Activated CD8-positive, alpha-beta T cell treated with anti-CD3 and anti-CD28 coated beads, Interleukin-2, amount 10 ng/mL, durations not matched to agents 7 days and 5 days (primary cell): ENCODE data around the gene SYNE2. TPM values are rescaled to one million over a fixed set of nuclear protein-coding genes. Genes with fewer than 3 reads are reported as not detected.
A peak's percentile ranks its signal among the peaks of the same experiment; 100 is the strongest.
"Not testable (repeated sequence)": the region's sequence is repeated elsewhere in the genome, so short reads cannot be mapped to it uniquely, and the experiment has no call there.

Experiments used
- ATAC-seq: fragments of 150-1000 bp; cut with Tn5 transposase; one replicate; pipeline ENCODE4 v1.10.0; 2021; ENCODE audit warnings: moderate library complexity
- CTCF ChIA-PET: fragments of 350-600 bp; sonication (Branson Sonifier 250); formaldehyde crosslinking; loops from one replicate; lab custom pipeline; 2021; ENCODE audit warnings: antibody characterized with exemption; lab: Charles Lee
- POLR2A ChIA-PET: fragments of 350-600 bp; sonication (Branson Sonifier 250); formaldehyde crosslinking; loops from one replicate; lab custom pipeline; 2021; ENCODE audit warnings: antibody characterized with exemption; lab: Charles Lee
- DNase-seq: peaks from one replicate; pipeline ENCODE4 v3.0.0-alpha.2; 2020
- H3K27ac Mint-ChIP-seq: one replicate; pipeline ENCODE4 v1.8.0; 2021; ENCODE audit warnings: mild to moderate bottlenecking, mixed read lengths
- H3K27me3 Mint-ChIP-seq: one replicate; pipeline ENCODE4 v1.8.0; 2021; ENCODE audit warnings: low read depth, mixed read lengths
- H3K36me3 Mint-ChIP-seq: one replicate; pipeline ENCODE4 v1.8.0; 2021; ENCODE audit warnings: low read depth, mixed read lengths
- H3K4me1 Mint-ChIP-seq: one replicate; pipeline ENCODE4 v1.8.0; 2021; ENCODE audit warnings: low read depth, mixed read lengths
- H3K4me3 Mint-ChIP-seq: one replicate; pipeline ENCODE4 v1.8.0; 2021; ENCODE audit warnings: mild to moderate bottlenecking, mixed read lengths
- H3K9me3 Mint-ChIP-seq: one replicate; pipeline ENCODE4 v1.8.0; 2022; ENCODE audit warnings: mixed read lengths; ENCODE audit not compliant: insufficient read depth
- total RNA-seq, 2 experiments: library from RNA; stranded (reverse); gene quantifications; one replicate each; pipeline ENCODE4 v1.2.3, GENCODE V29; 2021

Gene SYNE2
- total RNA-seq, 2 experiments from 2014 or later, result 198 to 206 TPM

- DNase-seq, result no peak
- Mint-ChIP-seq H3K4me1 (peaks cover 1% of the 10 kb centered on the region), H3K9me3 (no peaks in the 10 kb centered on the region), H3K36me3 (peaks cover 32% of the 10 kb centered on the region), H3K4me3 (no peak overlapping the region), H3K27me3 (no peaks in the 10 kb centered on the region), H3K27ac (no peak overlapping the region)
- ATAC-seq, result no peak
- POLR2A ChIA-PET, result no interaction called here
- CTCF ChIA-PET, result interaction anchor here (1.1 to 2.6 kb wide), 3 partner anchors 91 to 101 kb away, joined by 3 to 11 read pairs (median 7); partner anchors contain the start of gene ESR2
Observed at GRCh38 chr14:64202716-64203115, 349.9 kb downstream of the SYNE2 start.

- peaks cover 1% of the 10 kb centered on the region for H3K4me1 Mint-ChIP-seq
- H3K27me3 Mint-ChIP-seq, result no peaks in the 10 kb centered on the region
- no peak overlapping the region for H3K27ac Mint-ChIP-seq
- DNase-seq (no peak), ATAC-seq (no peak)
- H3K4me3 Mint-ChIP-seq, result no peak overlapping the region
- ChIA-PET CTCF (interaction anchor here (1.1 to 2.6 kb wide), 3 partner anchors 90 to 100 kb away, joined by 3 to 11 read pairs (median 7); partner anchors contain the start of gene ESR2), POLR2A (interaction anchor here (1.0 kb wide), 1 partner anchor 32 kb away, joined by 3 read pairs; no protein-coding TSS in a partner anchor)
- H3K9me3 Mint-ChIP-seq, result no peaks in the 10 kb centered on the region
- H3K36me3 Mint-ChIP-seq, result peaks cover 38% of the 10 kb centered on the region
Observed at GRCh38 chr14:64203366-64204006, 350.7 kb downstream of the SYNE2 start.

- Mint-ChIP-seq H3K4me3 (no peak overlapping the region), H3K27me3 (no peaks in the 10 kb centered on the region), H3K4me1 (peaks cover 11% of the 10 kb centered on the region), H3K36me3 (peaks cover 58% of the 10 kb centered on the region), H3K9me3 (no peaks in the 10 kb centered on the region), H3K27ac (no peak overlapping the region)
- CTCF ChIA-PET, result no interaction called here
- DNase-seq, result no peak
- no peak for ATAC-seq
- POLR2A ChIA-PET, result no interaction called here
Observed at GRCh38 chr14:64208261-64208660, 355.5 kb downstream of the SYNE2 start.

GRCh38 chr14:64208981-64209380 is 356.2 kb downstream of the SYNE2 start:
- Mint-ChIP-seq H3K4me3 (no peak overlapping the region), H3K36me3 (peaks cover 56% of the 10 kb centered on the region), H3K27me3 (no peaks in the 10 kb centered on the region), H3K4me1 (peaks cover 11% of the 10 kb centered on the region), H3K27ac (no peak overlapping the region), H3K9me3 (no peaks in the 10 kb centered on the region)
- ChIA-PET CTCF (interaction anchor here (1.6 kb wide), 1 partner anchor 10 kb away, joined by 5 read pairs; no protein-coding TSS in a partner anchor), POLR2A (interaction anchor here (1.1 kb wide), 1 partner anchor 8 kb away, joined by 3 read pairs; no protein-coding TSS in a partner anchor)
- ATAC-seq, result no peak
- DNase-seq, result no peak

- no peak overlapping the region for H3K27ac Mint-ChIP-seq
- peaks cover 11% of the 10 kb centered on the region for H3K4me1 Mint-ChIP-seq
- ChIA-PET POLR2A (interaction anchor here (1.1 kb wide), 1 partner anchor 9 kb away, joined by 3 read pairs; no protein-coding TSS in a partner anchor), CTCF (interaction anchor here (1.6 kb wide), 1 partner anchor 10 kb away, joined by 5 read pairs; no protein-coding TSS in a partner anchor)
- no peaks in the 10 kb centered on the region for H3K9me3 Mint-ChIP-seq
- peaks cover 58% of the 10 kb centered on the region for H3K36me3 Mint-ChIP-seq
- H3K27me3 Mint-ChIP-seq, result no peaks in the 10 kb centered on the region
- ATAC-seq, result no peak
- no peak overlapping the region for H3K4me3 Mint-ChIP-seq
- no peak for DNase-seq
Observed at GRCh38 chr14:64209444-64210131, 356.8 kb downstream of the SYNE2 start.

GRCh38 chr14:64210216-64210615 is 357.4 kb downstream of the SYNE2 start:
- Mint-ChIP-seq H3K27me3 (no peaks in the 10 kb centered on the region), H3K36me3 (peaks cover 58% of the 10 kb centered on the region), H3K4me1 (peaks cover 11% of the 10 kb centered on the region), H3K27ac (no peak overlapping the region), H3K4me3 (no peak overlapping the region), H3K9me3 (no peaks in the 10 kb centered on the region)
- no peak for DNase-seq
- ChIA-PET CTCF (interaction anchor here (1.6 kb wide), 1 partner anchor 11 kb away, joined by 5 read pairs; no protein-coding TSS in a partner anchor), POLR2A (no interaction called here)
- no peak for ATAC-seq

GRCh38 chr14:64210912-64211311 is 358.1 kb downstream of the SYNE2 start:
- peak overlapping the region; percentile 12 for H3K27ac Mint-ChIP-seq
- peaks cover 11% of the 10 kb centered on the region for H3K4me1 Mint-ChIP-seq
- H3K36me3 Mint-ChIP-seq, result peaks cover 62% of the 10 kb centered on the region
- POLR2A ChIA-PET, CTCF ChIA-PET, DNase-seq, H3K4me3 Mint-ChIP-seq, H3K27me3 Mint-ChIP-seq, H3K9me3 Mint-ChIP-seq, ATAC-seq: not testable (repeated sequence)

GRCh38 chr14:64212666-64213065 is 359.9 kb downstream of the SYNE2 start:
- POLR2A ChIA-PET, result no interaction called here
- no peaks in the 10 kb centered on the region for H3K9me3 Mint-ChIP-seq
- H3K4me1 Mint-ChIP-seq, result peaks cover 11% of the 10 kb centered on the region
- no peaks in the 10 kb centered on the region for H3K27me3 Mint-ChIP-seq
- H3K4me3 Mint-ChIP-seq, result no peak overlapping the region
- DNase-seq (no peak), ATAC-seq (no peak)
- peaks cover 72% of the 10 kb centered on the region for H3K36me3 Mint-ChIP-seq
- CTCF ChIA-PET, result interaction anchor here (0.9 to 1.2 kb wide), 2 partner anchors 49 to 82 kb away, joined by 3 read pairs; partner anchors contain the start of gene ESR2
- no peak overlapping the region for H3K27ac Mint-ChIP-seq

GRCh38 chr14:64213086-64213485 is 360.3 kb downstream of the SYNE2 start:
- POLR2A ChIA-PET, result interaction anchor here (0.7 kb wide), 1 partner anchor 11 kb away, joined by 3 read pairs; no protein-coding TSS in a partner anchor
- ATAC-seq, result no peak
- H3K4me3 Mint-ChIP-seq, result no peak overlapping the region

GRCh38 chr14:64213853-64214570 is 361.2 kb downstream of the SYNE2 start:
- peaks cover 70% of the 10 kb centered on the region for H3K36me3 Mint-ChIP-seq
- peaks cover 7% of the 10 kb centered on the region for H3K4me1 Mint-ChIP-seq
- no peak for ATAC-seq
- DNase-seq, result no peak
- no peaks in the 10 kb centered on the region for H3K27me3 Mint-ChIP-seq
- CTCF ChIA-PET, result no interaction called here
- POLR2A ChIA-PET, result interaction anchor here (0.7 kb wide), 1 partner anchor 10 kb away, joined by 3 read pairs; no protein-coding TSS in a partner anchor
- no peak overlapping the region for H3K4me3 Mint-ChIP-seq
- H3K27ac Mint-ChIP-seq, result no peak overlapping the region
- H3K9me3 Mint-ChIP-seq, result no peaks in the 10 kb centered on the region

More at GRCh38 chr14:64213086-64213485, 360.3 kb downstream of the SYNE2 start:
- no peaks in the 10 kb centered on the region for H3K9me3 Mint-ChIP-seq
- no peak overlapping the region for H3K27ac Mint-ChIP-seq
- no peaks in the 10 kb centered on the region for H3K27me3 Mint-ChIP-seq
- peaks cover 11% of the 10 kb centered on the region for H3K4me1 Mint-ChIP-seq
- H3K36me3 Mint-ChIP-seq, result peaks cover 71% of the 10 kb centered on the region
- CTCF ChIA-PET, result interaction anchor here (0.9 to 1.2 kb wide), 2 partner anchors 50 to 81 kb away, joined by 3 read pairs; partner anchors contain the start of gene ESR2
- DNase-seq, result no peak

- ChIA-PET POLR2A (no interaction called here), CTCF (interaction anchor here (0.6 kb wide), 1 partner anchor 421 kb away, joined by 3 read pairs; no protein-coding TSS in a partner anchor)
- no peaks in the 10 kb centered on the region for H3K27me3 Mint-ChIP-seq
- H3K9me3 Mint-ChIP-seq, result no peaks in the 10 kb centered on the region
- ATAC-seq, result no peak
- DNase-seq, result no peak
- H3K4me1 Mint-ChIP-seq, result no peaks in the 10 kb centered on the region
- no peak overlapping the region for H3K4me3 Mint-ChIP-seq
- H3K36me3 Mint-ChIP-seq, result peaks cover 72% of the 10 kb centered on the region
- no peak overlapping the region for H3K27ac Mint-ChIP-seq
Observed at GRCh38 chr14:64215274-64215673, 362.5 kb downstream of the SYNE2 start.
